Left kidney (tissue), 8 donors: ENCODE measurements around the gene RPL21. TPM values are rescaled to one million over a fixed set of nuclear protein-coding genes. Genes with fewer than 3 reads are reported as not detected.
"Not testable (repeated sequence)": the region's sequence is repeated elsewhere in the genome, so short reads cannot be mapped to it uniquely, and the experiment has no call there.

Experiments used
- DNase-seq: peaks from one replicate; pipeline ENCODE4 v3.0.0-alpha.2; 2013
- long read RNA-seq, 8 donors: transcript quantifications; one replicate each; lab custom pipeline, GENCODE V29; 2026
- polyA plus RNA-seq: library from polyadenylated mRNA; unstranded; fragments of 120-200 nt; gene quantifications from one replicate; pipeline ENCODE4 v1.2.1, GENCODE V29; 2013; ENCODE audit not compliant: insufficient read length

Gene RPL21
- 844 TPM for polyA plus RNA-seq
- long read RNA-seq, donor 1, transcript RPL21-209 (3 exons, 675 nt) = minor isoform, 6 of 53 reads
- long read RNA-seq, donor 1, transcript RPL21-202 (6 exons, 815 nt) = major isoform, 40 of 53 reads
- long read RNA-seq, donor 1, partial matches to known transcripts = 0 of 53 reads
- long read RNA-seq, donor 1, other reads (novel, unspliced or antisense) = 0 of 53 reads
- long read RNA-seq, donor 2, transcript RPL21-209 (3 exons, 675 nt) = minor isoform, 7 of 59 reads
- long read RNA-seq, donor 2, transcript RPL21-202 (6 exons, 815 nt) = major isoform, 36 of 59 reads
- long read RNA-seq, donor 2, partial matches to known transcripts = 6 of 59 reads
- long read RNA-seq, donor 2, other reads (novel, unspliced or antisense) = 0 of 59 reads
- long read RNA-seq, donor 3, transcript RPL21-202 (6 exons, 815 nt) = major isoform, 16 of 28 reads
- long read RNA-seq, donor 3, partial matches to known transcripts = 5 of 28 reads
- long read RNA-seq, donor 3, other reads (novel, unspliced or antisense) = 0 of 28 reads
- long read RNA-seq, donor 4, transcript RPL21-202 (6 exons, 815 nt) = major isoform, 9 of 17 reads
- long read RNA-seq, donor 4, partial matches to known transcripts = 5 of 17 reads
- long read RNA-seq, donor 4, other reads (novel, unspliced or antisense) = 0 of 17 reads
- long read RNA-seq, donor 5, transcript RPL21-209 (3 exons, 675 nt) = minor isoform, 13 of 122 reads
- long read RNA-seq, donor 5, transcript RPL21-203 (6 exons, 806 nt) = minor isoform, 9 of 122 reads
- long read RNA-seq, donor 5, transcript RPL21-202 (6 exons, 815 nt) = major isoform, 78 of 122 reads
- long read RNA-seq, donor 5, transcript RPL21-201 (6 exons, 616 nt) = minor isoform, 7 of 122 reads
- long read RNA-seq, donor 5, partial matches to known transcripts = 9 of 122 reads
- long read RNA-seq, donor 5, other reads (novel, unspliced or antisense) = 0 of 122 reads
- long read RNA-seq, donor 6, transcript RPL21-202 (6 exons, 815 nt) = major isoform, 56 of 76 reads
- long read RNA-seq, donor 6, partial matches to known transcripts = 9 of 76 reads
- long read RNA-seq, donor 6, other reads (novel, unspliced or antisense) = 0 of 76 reads
- long read RNA-seq, donor 7, transcript RPL21-209 (3 exons, 675 nt) = minor isoform, 6 of 105 reads
- long read RNA-seq, donor 7, transcript RPL21-202 (6 exons, 815 nt) = major isoform, 64 of 105 reads
- long read RNA-seq, donor 7, partial matches to known transcripts = 24 of 105 reads
- long read RNA-seq, donor 7, other reads (novel, unspliced or antisense) = 0 of 105 reads
- long read RNA-seq, donor 8, transcript RPL21-202 (6 exons, 815 nt) = major isoform, 12 of 17 reads
- long read RNA-seq, donor 8, partial matches to known transcripts = 0 of 17 reads
- long read RNA-seq, donor 8, other reads (novel, unspliced or antisense) = 0 of 17 reads

DNA sequence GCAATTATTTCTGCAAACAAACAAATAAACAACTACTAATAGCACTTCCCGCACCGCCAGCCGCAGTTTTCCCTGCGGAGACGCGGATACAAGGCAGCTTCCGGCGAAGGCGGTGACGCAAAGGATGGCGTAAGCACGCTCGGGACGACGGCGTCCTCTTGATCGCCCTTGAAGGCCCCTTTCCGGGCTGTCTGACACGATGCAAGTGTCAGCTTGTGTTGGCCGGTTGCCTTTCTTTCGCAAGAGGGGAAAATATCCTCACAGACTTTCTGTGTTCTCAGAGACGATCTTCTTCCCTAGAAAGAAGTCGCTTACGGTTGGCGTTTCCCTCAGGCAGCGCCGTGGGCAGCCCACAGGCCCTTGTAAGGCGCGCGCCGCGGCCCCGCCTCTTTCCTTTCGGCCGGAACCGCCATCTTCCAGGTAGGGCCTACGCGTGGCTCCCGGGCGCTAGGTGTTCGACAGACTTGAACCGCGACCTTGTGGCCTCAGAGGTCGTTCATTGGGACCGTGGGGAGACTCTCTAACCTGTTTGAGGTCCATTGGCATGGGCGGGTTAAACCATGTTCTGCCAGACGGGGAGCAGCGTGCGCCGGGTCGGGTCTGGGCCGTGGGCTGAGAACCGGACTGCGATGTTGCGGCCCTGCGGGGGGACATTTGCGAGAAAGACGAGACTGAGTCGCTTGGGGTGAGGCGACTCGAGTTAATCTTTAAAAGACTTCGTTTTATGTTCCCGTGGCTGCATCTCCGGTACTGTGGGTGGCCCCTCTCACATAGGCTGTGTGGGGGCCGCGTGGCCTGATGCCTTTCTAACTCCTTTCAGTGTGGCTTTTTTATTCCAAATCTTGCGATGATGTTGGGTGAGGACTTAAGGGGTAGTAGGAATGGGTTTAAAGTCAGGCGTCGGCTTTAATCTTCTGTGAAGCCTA lies at the start of gene RPL21:
Gene RPL21 (plus strand): TSS at position 393 of the 926 bp plus-strand sequence. CDS start 2,219 bp downstream, outside the sequence.
- peak; percentile 96 for DNase-seq

DNA sequence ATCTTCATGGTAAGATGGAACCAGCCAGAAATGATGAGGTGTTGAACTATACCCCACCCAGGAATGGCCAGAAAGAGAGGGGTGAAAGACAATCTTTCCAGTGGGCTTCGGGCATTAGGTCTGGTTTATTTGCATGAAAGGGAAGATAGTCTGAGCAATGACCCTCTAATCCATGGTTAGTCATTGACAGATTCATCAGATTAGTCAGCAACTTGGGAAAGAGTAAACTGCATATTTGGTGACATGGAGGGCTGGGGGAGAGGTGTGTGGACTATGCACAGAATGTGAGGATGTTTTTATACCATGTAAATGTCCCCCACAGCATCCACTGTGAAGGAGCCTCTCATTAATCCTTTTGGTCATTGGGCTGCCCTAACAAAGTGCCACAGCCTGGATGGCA lies 49.7 kb upstream of the RPL21 start:
- no peak for DNase-seq

DNA sequence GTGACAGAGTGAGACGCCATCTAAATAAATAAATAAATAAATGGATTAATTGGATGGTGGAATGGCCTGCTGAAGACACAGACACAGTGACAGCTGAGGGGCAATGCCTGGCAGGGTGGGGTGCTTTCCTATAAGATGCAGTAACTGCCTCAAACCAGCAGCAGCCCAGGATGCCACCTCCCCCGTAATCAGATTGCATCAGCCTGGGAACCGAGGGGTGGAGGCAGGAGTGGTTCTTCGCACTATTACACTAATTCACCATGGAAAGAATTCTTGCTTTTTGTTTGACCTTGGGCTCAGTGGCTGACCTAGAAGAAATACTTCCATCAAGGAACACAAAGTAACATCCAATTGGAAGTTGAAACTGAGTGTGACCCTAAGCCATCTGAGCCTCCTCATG lies 48.2 kb upstream of the RPL21 start:
- DNase-seq = no peak

DNA sequence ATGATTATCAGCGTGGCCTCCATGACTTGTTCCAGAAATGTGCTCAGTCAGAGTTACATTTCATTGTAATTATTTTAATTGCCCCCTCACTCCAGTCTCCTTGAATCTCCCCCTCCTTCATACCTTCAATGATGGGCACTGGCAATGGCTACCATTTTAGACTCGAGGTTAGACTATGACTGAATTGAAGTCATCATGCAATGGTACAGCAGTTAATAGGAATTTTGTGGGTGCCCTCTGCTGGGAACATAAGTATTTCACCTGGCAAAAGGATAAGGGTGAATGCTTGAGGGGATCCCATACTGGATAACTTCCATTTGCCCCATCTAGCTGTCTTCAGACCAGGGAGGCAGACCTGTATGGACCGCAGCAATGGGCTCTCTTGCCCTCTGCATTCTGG lies 47.5 kb upstream of the RPL21 start:
- DNase-seq = no peak

DNA sequence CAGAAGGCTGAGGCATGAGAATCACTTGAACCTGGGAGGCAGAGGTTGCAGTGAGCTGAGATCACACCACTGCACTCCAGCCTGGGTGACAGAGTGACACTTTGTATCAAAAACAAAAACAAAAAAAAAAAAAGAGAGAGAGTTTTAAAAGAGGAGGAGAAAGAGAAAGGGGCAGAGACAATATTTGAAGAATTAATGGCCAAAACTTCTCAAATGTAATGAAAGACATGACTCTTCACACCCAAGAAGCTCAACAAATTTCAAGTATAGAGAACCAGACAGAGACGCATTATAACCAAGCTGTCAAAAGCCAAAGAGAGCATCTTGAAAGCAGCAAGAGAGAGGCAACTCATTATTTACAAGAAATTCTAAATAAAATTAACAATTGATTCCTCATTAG lies 42.8 kb upstream of the RPL21 start:
- DNase-seq = no peak

DNA sequence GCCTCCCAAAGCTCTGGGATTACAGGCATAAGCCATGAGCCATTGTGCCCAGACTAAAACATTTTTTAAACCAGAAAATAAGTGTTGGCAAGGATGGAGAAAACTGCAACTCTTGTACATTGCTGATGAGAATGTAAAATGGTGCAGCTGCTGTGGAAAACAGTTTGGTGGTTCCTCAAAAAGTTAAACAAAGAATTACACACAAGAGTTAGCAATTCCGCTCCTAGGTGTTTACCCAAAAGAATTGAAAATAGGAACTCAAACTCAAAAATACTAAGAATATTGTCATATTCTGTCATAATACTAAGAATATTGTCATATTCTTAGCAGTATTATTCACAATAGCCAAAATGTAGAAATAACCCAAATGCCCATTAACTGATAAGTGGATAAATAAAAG lies 40.1 kb upstream of the RPL21 start:
- no peak for DNase-seq

DNA sequence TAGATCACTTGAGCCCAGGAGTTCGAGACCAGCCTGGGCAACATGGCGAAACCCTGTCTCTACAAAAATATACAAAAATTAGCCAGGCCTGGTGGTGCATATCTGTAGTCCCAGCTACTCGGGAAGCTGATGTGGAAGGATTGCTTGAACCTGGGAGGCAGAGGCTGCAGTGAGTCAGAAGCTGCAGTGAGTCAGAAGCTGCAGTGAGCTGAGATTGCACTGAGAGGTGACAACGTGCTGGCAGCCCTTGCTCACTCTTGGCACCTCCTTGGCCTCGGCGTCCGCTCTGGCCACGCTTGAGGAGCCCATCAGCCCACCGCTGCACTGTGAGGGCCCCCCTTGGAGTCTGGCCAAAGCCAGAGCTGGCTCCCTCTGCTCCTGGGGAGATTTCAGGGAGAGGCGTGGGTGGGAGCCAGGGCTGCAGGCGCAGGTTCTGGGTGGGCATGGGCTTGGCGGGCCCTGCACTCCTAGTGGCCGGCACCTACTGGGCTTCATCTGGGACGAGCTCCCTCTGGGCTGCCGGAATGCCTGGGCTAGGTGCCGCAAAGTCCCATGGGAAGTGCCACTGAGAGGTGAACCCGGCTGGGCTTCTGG lies 39.5 kb upstream of the RPL21 start:
- no peak for DNase-seq

DNA sequence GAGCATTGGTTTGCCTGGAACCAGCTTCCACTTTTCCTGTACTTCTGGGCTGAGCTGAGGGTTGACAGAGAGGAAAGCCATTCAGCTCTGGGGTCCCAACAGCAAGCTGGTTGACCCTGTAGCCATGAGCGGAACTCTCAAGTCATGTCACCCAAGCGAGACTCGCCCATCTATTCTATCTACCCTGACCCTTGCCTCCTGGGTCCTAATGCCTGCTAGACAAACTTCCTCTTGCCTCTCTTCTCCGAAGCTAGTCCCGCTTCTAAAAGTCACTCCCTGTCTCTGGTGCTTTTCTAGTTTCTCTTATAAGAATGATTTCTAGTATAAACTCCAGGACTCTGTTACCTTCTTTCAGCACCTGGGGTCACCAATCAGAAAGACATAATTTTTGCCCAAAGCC lies 38.0 kb upstream of the RPL21 start:
- not testable (repeated sequence) for DNase-seq

DNA sequence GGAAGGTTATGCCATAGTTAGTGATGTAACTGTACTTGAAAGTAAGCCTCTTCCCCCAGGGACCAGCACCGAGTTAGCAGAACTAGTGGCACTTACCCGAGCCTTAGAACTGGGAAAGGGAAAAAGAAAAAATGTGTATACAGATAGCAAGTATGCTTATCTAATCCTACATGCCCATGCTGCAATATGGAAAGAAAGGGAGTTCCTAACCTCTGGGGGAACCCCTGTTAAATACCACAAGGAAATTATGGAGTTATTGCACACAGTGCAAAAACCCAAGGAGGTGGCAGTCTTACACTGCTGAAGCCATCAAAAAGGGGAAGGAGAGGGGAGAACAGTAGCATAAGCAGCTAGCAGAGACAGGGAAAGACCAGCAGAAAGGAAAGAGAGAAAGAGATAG lies 33.6 kb upstream of the RPL21 start:
- DNase-seq = not testable (repeated sequence)

DNA sequence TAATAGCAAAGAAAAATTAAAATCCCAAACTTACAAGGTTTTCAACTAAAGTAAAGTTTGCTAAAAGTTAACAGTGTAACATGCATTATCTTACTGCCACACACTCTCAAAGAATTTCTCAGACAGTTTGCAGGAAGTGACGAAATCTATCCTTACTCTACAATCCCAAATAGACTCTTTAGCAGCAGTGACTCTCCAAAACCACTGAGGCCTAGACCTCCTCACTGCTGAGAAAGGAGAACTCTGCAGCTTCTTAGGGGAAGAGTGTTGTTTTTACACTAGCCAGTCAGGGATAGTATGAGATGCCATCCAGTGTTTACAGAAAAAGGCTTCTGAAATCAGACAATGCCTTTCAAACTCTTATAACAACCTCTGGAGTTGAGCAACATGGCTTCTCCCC lies 32.5 kb upstream of the RPL21 start:
- DNase-seq = not testable (repeated sequence)

DNA sequence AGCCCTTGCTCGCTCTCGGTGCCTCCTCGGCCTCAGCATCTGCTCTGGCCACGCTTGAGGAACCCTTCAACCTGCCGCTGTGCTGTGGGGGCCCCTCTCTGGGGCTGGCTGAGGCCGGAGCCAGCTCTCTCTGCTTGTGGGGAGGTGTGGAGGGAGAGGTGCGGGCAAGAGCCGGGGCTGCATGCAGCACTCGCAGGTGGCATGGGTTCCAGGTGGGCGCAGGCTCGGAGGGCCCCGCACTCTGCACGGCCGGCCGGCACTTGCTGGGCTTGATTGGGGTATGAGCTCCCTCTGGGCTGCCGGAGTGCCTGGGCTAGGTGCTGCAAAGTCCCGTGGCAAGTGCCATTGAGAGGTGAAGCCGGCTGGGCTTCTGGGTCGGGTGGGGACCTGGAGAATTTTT lies 31.7 kb upstream of the RPL21 start:
- no peak for DNase-seq

DNA sequence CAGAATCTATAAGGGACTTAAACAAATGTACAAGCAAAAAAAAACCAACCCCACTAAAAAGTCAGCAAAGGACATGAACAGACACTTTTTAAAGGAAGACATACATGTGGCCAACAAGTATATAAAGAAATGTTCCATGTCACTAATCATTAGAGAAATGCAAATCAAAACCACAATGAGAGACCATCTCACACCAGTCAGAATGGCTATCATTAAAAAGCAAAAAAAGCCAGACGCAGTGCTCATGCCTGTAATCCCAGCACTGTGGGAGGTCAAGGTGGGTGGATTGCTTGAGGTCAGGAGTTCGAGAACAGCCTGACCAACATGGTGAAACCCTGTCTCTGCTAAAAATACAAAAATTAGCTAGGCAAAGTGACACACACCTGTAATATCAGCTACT lies 29.3 kb upstream of the RPL21 start:
- DNase-seq = not testable (repeated sequence)

DNA sequence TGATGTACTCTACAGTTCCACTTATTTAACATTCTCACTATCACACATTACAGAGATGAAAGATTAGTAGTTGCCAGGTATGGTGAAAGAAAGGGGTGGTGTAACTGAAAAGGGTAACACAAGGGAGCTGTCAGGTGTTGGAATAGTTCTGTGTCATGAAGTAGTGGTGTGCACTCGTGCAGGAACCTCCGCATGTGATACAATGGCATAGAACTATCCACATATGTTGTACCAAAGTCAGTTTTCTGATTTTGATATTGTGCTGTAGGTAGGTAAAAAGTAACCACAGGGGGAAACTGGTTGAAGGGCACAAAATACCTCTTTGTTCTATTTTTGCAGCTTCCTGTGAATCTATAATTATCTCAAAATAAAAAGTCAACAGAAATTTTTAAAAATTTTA lies 24.4 kb upstream of the RPL21 start:
- DNase-seq = no peak

DNA sequence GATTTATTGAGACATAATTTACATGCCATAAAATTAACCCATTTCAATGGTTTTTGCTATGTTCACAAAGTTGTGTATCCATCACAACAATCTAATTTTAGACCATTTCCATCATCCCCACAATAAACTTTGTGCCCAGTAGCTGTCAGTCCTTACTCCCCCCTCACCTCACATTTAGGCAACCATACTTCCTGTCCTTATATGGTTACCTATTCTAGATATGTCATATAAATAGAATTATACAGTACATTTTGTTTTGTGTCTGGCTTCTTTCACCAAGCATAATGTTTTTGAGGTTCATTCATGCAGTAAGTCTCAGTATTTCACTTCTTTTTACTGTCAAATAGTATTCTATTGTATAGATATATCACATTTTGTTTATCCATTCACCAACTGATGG lies 23.2 kb upstream of the RPL21 start:
- DNase-seq = no peak

DNA sequence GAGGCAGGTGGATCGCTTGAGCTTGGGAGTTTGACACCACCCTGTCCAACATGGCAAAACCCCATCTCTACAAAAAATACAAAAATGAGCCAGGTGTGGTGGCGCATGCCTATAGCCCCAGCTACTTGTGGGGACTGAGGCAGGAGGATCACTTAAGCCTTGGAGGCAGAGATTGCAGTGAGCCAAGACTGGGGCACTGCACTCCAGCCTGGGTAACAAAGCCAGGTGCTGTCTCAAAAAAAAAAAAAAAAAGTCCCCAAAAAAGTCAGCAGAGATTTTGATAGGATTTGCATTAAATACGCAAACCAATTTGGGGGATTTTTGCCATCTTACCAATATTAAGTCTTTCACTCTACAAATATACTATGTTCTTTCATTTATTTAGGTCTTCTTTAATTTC lies 21.7 kb upstream of the RPL21 start:
- DNase-seq = no peak

DNA sequence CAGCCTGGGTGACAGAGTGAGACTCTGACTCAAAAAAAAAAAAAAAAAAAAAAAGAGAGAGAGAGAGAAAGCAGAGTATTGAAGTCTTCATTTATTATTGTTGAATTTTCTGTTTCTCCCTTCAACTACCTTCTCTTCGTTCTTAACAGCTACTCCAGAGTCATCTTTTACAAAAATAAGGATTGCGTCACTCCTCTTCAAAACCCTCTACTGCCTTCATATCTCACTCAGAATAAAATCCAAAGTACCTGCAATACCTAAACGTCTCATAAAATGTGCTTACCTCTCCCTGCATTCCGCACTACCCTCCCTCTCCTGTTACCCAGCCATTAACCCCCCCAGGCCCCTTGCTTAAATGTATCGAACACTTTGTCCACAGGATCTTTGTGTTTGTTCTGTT lies 17.4 kb upstream of the RPL21 start:
- no peak for DNase-seq

DNA sequence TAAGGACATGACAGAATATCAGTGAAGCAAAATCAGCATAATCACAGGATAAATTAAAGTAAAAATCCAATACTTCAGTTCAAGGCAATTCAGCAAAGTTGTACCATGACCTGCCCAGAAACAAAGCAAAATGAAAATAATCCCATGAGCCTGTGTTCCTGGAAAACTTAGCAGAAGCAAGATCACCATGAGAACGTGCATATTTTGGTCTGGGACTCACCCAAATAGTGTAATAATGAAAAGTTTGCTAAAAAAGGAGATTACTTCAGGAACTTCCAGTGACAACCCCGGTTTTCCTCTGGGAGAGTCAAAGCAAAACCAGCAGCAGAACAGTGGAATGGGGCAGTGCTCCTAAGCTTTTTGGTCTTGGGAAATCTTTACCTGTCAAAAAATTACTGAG lies 14.9 kb upstream of the RPL21 start:
- no peak for DNase-seq

DNA sequence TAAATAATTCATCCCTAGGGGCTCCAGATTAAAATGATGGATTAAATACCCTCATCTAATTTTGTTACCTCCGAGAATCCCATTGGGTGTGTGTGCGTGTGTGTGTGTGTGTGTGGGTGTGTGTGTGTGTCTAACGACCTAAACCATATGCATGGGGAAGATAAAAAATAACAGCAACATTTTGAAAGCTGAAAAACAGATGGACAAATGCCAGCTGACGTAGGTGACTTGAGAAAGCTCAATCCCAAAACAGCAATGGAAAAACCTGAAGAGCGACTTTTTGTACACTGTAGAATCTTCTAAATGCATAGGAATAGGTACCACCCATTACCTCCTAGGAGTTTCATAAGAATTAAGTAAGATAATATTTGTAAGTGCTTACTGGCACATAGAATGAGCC lies 8.7 kb upstream of the RPL21 start:
- no peak for DNase-seq

DNA sequence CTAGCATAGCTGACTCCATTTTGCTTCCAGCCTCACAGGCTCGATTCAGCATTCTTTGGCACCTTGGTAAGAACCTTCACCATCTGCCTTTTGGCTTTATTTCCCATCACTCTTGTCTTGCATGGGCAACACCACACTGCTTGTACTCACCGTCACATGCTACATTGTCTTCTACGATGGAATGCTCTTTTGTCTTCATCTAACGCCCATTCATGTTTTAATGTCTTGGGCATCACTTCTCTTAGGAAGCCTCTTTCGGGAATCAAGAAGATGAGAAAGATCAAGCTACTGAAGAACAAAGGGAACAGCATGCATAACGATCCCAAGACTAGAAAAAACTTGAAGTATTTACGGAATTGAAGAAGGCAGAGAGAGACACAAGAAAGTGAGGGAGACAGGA lies 5.7 kb upstream of the RPL21 start:
- DNase-seq = no peak

DNA sequence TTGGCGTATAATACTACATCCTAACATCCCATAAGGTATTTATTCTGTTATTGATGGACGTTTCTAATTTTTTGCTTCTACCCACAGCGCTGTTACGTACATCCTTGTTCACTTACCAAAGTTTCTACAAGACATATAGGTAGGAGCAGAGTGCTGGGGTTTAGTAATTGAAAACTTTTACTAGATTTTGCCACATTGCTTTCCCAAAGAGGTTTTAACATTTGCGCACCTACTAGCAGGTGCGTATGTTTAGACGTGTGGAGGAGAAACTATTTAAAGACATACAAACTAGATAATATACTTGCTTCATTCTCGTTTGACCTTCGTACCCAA lies 559 bp upstream of the RPL21 start:
- DNase-seq = no peak

DNA sequence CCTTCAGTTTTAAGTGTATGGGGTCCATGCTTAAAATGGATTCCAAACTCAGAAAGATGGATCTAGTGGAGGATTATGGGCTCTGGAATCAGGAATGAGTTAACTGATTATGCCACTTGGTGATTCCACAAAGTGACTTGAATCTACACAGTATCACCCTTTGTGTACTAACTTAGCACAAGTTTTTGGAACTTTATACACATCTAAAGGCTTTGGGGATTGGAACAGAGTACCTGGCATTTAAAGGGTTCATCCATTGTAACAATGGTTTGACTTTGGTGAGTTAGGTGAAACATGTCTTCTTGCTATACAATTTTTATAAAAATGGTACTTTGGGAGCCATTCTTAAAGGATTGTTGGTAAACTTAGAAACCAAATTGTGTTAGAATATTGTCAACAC lies 1.1 kb downstream of the RPL21 start:
- DNase-seq = no peak
